22Rv1 (cell line): ENCODE results near the gene PAK4.

ENCODE experiments used
- CTCF ChIP-seq: fragments of 450-650 bp; IDR thresholded peaks from 2 replicates; pipeline ENCODE4 v1.5.1; 2017; ENCODE audit warnings: mild to moderate bottlenecking
- ZFX ChIP-seq: fragments of 450-650 bp; IDR thresholded peaks from 2 replicates; pipeline ENCODE4 v1.6.1; 2017; ENCODE audit warnings: antibody characterized with exemption, borderline replicate concordance

GRCh38 chr19:39080431-39080830 is 45.2 kb upstream of the PAK4 start:
- no peak for TF ChIP-seq CTCF
- no peak for TF ChIP-seq ZFX
